Measurements from ENCODE around the gene NPAS3. TPM values are rescaled to one million over a fixed set of nuclear protein-coding genes. Genes with fewer than 3 reads are reported as not detected.

NPAS3 gene
- total RNA-seq, 4 donors from 2014 or later: 4.0 to 12.2 (median 5.6) TPM

GRCh38 chr14:33589334-33589733 is 650.7 kb downstream of the NPAS3 start:
- Histone ChIP-seq H3K36me3 (no peaks in the 10 kb centered on the region), H3K4me1 (no peaks in the 10 kb centered on the region)
- peak; percentile 28 to 30 for DNase-seq

GRCh38 chr14:33590891-33591630 is 652.4 kb downstream of the NPAS3 start:
- intact Hi-C loops (cut with DNase I): no loop called here
- H3K9me3 ChIP-seq: no peaks in the 10 kb centered on the region
- no peak for DNase-seq
- no peak overlapping the region for H3K4me3 ChIP-seq (replicated peaks in 1 of 3)
- no peaks in the 10 kb centered on the region for H3K4me1 ChIP-seq
- no peaks in the 10 kb centered on the region for H3K36me3 ChIP-seq
- no peak overlapping the region for H3K27ac ChIP-seq
- no peaks in the 10 kb centered on the region for H3K27me3 ChIP-seq
- WGBS, 2 donors: 85 to 86% methylated on average over 4 of the region's 4 CpGs
- TF ChIP-seq CTCF (IDR thresholded peaks at IDR 0.05) (no peak), POLR2A (IDR thresholded peaks at IDR 0.05) (no peak)

More at GRCh38 chr14:33589334-33589733, 650.7 kb downstream of the NPAS3 start:
- Histone ChIP-seq H3K9me3 (no peaks in the 10 kb centered on the region), H3K27ac (no peak overlapping the region), H3K27me3 (no peaks in the 10 kb centered on the region), H3K4me3 (replicated peaks in 1 of 3) (no peak overlapping the region)
- intact Hi-C loops (cut with DNase I): no loop called here
- WGBS, 2 donors: 48 to 73% methylated on average over 3 of the region's 3 CpGs
- TF ChIP-seq CTCF (IDR thresholded peaks at IDR 0.05) (no peak), POLR2A (IDR thresholded peaks at IDR 0.05) (no peak)

GRCh38 chr14:33592297-33592696 is 653.6 kb downstream of the NPAS3 start:
- Histone ChIP-seq H3K9me3 (no peaks in the 10 kb centered on the region), H3K4me3 (replicated peaks in 1 of 3) (no peak overlapping the region), H3K27ac (no peak overlapping the region), H3K36me3 (no peaks in the 10 kb centered on the region), H3K4me1 (no peaks in the 10 kb centered on the region), H3K27me3 (no peaks in the 10 kb centered on the region)
- 90 to 94% methylated on average over 2 of the region's 2 CpGs for WGBS, 2 donors
- intact Hi-C loops (cut with DNase I): no loop called here
- DNase-seq: no peak
- TF ChIP-seq CTCF (IDR thresholded peaks at IDR 0.05) (no peak), POLR2A (IDR thresholded peaks at IDR 0.05) (no peak)

- Histone ChIP-seq H3K27ac (no peak overlapping the region), H3K4me3 (replicated peaks in 1 of 3) (no peak overlapping the region), H3K9me3 (no peaks in the 10 kb centered on the region), H3K4me1 (no peaks in the 10 kb centered on the region), H3K36me3 (no peaks in the 10 kb centered on the region), H3K27me3 (no peaks in the 10 kb centered on the region)
- DNase-seq: no peak
- TF ChIP-seq CTCF (IDR thresholded peaks at IDR 0.05) (no peak), POLR2A (IDR thresholded peaks at IDR 0.05) (no peak)
- WGBS, 2 donors: 89 to 92% methylated on average over 8 of the region's 8 CpGs
- intact Hi-C loops (cut with DNase I): no loop called here
Measured at GRCh38 chr14:33596211-33597080, 657.8 kb downstream of the NPAS3 start.

- TF ChIP-seq POLR2A (IDR thresholded peaks at IDR 0.05) (no peak), CTCF (IDR thresholded peaks at IDR 0.05) (no peak)
- intact Hi-C loops (cut with DNase I): no loop called here
- no peaks in the 10 kb centered on the region for H3K36me3 ChIP-seq
- no peaks in the 10 kb centered on the region for H3K9me3 ChIP-seq
- H3K4me1 ChIP-seq: no peaks in the 10 kb centered on the region
- no peak overlapping the region for H3K27ac ChIP-seq
- H3K27me3 ChIP-seq: no peaks in the 10 kb centered on the region
- DNase-seq: no peak
- H3K4me3 ChIP-seq (replicated peaks in 1 of 3): no peak overlapping the region
- WGBS, 2 donors: 93 to 95% methylated on average over 2 of the region's 2 CpGs
Measured at GRCh38 chr14:33598582-33598981, 659.9 kb downstream of the NPAS3 start.
